Ramos (cell line): ENCODE data around the gene LPAR1.

Source experiments
- in situ Hi-C: fragments of 300-500 bp; cut with MboI; formaldehyde crosslinking; loops from one replicate; pipeline ENCODE4 v1.14.3; 2022; ENCODE audit warnings: low sequenced_read_pairs; ENCODE audit not compliant: unreplicated experiment

The LPAR1 gene

GRCh38 chr9:110933350-110934001 lies 104.8 kb downstream of the LPAR1 start:
- in situ Hi-C loops = no loop called here

GRCh38 chr9:110932863-110933262 lies 105.4 kb downstream of the LPAR1 start:
- in situ Hi-C loops = no loop called here

- in situ Hi-C loops = no loop called here
Observed at GRCh38 chr9:110928599-110928998, 109.7 kb downstream of the LPAR1 start.

- in situ Hi-C loops = no loop called here
Observed at GRCh38 chr9:110926828-110927487, 111.3 kb downstream of the LPAR1 start.

- in situ Hi-C loops = no loop called here
Observed at GRCh38 chr9:110923601-110924000, 114.7 kb downstream of the LPAR1 start.

GRCh38 chr9:110922145-110922544 lies 116.1 kb downstream of the LPAR1 start:
- in situ Hi-C loops = no loop called here

GRCh38 chr9:110921705-110922104 lies 116.6 kb downstream of the LPAR1 start:
- in situ Hi-C loops = no loop called here

- in situ Hi-C loops = no loop called here
Observed at GRCh38 chr9:110919609-110920008, 118.7 kb downstream of the LPAR1 start.

- in situ Hi-C loops = no loop called here
Observed at GRCh38 chr9:110919050-110919435, 119.2 kb downstream of the LPAR1 start.

- in situ Hi-C loops = no loop called here
Observed at GRCh38 chr9:110918316-110919049, 119.8 kb downstream of the LPAR1 start.

GRCh38 chr9:110916403-110916802 lies 121.9 kb downstream of the LPAR1 start:
- in situ Hi-C loops = no loop called here

- in situ Hi-C loops = no loop called here
Observed at GRCh38 chr9:110912419-110913291, 125.6 kb downstream of the LPAR1 start.

GRCh38 chr9:110911659-110912418 lies 126.4 kb downstream of the LPAR1 start:
- in situ Hi-C loops = no loop called here

GRCh38 chr9:110908894-110909293 lies 129.4 kb downstream of the LPAR1 start:
- in situ Hi-C loops = no loop called here

GRCh38 chr9:110900917-110901316 lies 137.4 kb downstream of the LPAR1 start:
- in situ Hi-C loops = no loop called here

- in situ Hi-C loops = no loop called here
Observed at GRCh38 chr9:110900456-110900855, 137.8 kb downstream of the LPAR1 start.

- in situ Hi-C loops = no loop called here
Observed at GRCh38 chr9:110898866-110899265, 139.4 kb downstream of the LPAR1 start.

- in situ Hi-C loops = no loop called here
Observed at GRCh38 chr9:110898358-110898757, 139.9 kb downstream of the LPAR1 start.

GRCh38 chr9:110897943-110898342 lies 140.3 kb downstream of the LPAR1 start:
- in situ Hi-C loops = no loop called here
